ENCODE data around the gene ZGPAT. TPM values are rescaled to one million over a fixed set of nuclear protein-coding genes. Genes with fewer than 3 reads are reported as not detected.

ZGPAT gene
- total and polyA plus RNA-seq, 2 of the 13 experiments (the other 11 are each of a cell fraction or from before 2014, with no cell fraction given), result 23.0 to 41.9 TPM

GRCh38 chr20:63695424-63696305, 12.2 kb upstream of the ZGPAT start (continued):
- TF ChIP-seq ZNF619 (CRISPR knock-in tag; IDR thresholded peaks at IDR 0.05), result 0 out of 2 replicates have a peak, but pooled peaks have one; percentile 47
- TF ChIP-seq SRSF1 (optimal IDR thresholded peaks at IDR 0.05; ENCODE audit: low read depth, low read length), result peak; percentile 7
- peak; percentile 24; the same call in 1 of the 2 replicates for TF ChIP-seq FIP1L1 (IDR thresholded peaks at IDR 0.05; ENCODE audit: borderline replicate concordance, insufficient read depth, low read depth, low read length)
- peak; percentile 61 for TF ChIP-seq RBM22 (optimal IDR thresholded peaks at IDR 0.05; ENCODE audit: low read length)
- TF ChIP-seq NONO (IDR thresholded peaks at IDR 0.05), result no peak
- 0 out of 2 replicates have a peak, but pooled peaks have one; percentile 22 for TF ChIP-seq NONO (CRISPR knock-in tag; conservative IDR thresholded peaks at IDR 0.05)
- no peak for TF ChIP-seq HDAC1 (CRISPR knock-in tag; IDR thresholded peaks at IDR 0.05)
- peak; percentile 69 for TF ChIP-seq AGO2 (optimal IDR thresholded peaks at IDR 0.05; ENCODE audit: low read depth, low read length)
- 0 out of 2 replicates have a peak, but pooled peaks have one; percentile 26 for TF ChIP-seq TERF1 (CRISPR knock-in tag; IDR thresholded peaks at IDR 0.05)
- TF ChIP-seq ZNF225 (CRISPR knock-in tag; IDR thresholded peaks at IDR 0.05), result 0 out of 2 replicates have a peak, but pooled peaks have one; percentile 46
- 0 out of 2 replicates have a peak, but pooled peaks have one; percentile 11 for TF ChIP-seq BATF2 (CRISPR knock-in tag; IDR thresholded peaks at IDR 0.05)
- TF ChIP-seq RXRA (CRISPR knock-in tag; IDR thresholded peaks at IDR 0.05), result peak; percentile 12; the same call in 1 of the 2 replicates
- TF ChIP-seq ZNF567 (CRISPR knock-in tag; IDR thresholded peaks at IDR 0.05; ENCODE audit: borderline replicate concordance), result 0 out of 2 replicates have a peak, but pooled peaks have one; percentile 49
- TF ChIP-seq SRY (CRISPR knock-in tag; IDR thresholded peaks at IDR 0.05), result 0 out of 2 replicates have a peak, but pooled peaks have one; percentile 18
- TF ChIP-seq ZNF501 (CRISPR knock-in tag; IDR thresholded peaks at IDR 0.05), result peak; percentile 39; the same call in 1 of the 2 replicates
- no peak for TF ChIP-seq ZNF580 (CRISPR knock-in tag; IDR thresholded peaks at IDR 0.05; ENCODE audit: borderline replicate concordance, low read depth)
- TF ChIP-seq HNF4G (IDR thresholded peaks at IDR 0.05; ENCODE audit: borderline replicate concordance, low read depth, low read length), result no peak
- 0 out of 2 replicates have a peak, but pooled peaks have one; percentile 22 for TF ChIP-seq HNF4G (CRISPR knock-in tag; IDR thresholded peaks at IDR 0.05; ENCODE audit: borderline replicate concordance, low read depth)
- 0 out of 2 replicates have a peak, but pooled peaks have one; percentile 42 for TF ChIP-seq ZNF788 (CRISPR knock-in tag; IDR thresholded peaks at IDR 0.05; ENCODE audit: borderline replicate concordance)
- TF ChIP-seq MTA1 (CRISPR knock-in tag; IDR thresholded peaks at IDR 0.05; ENCODE audit: borderline replicate concordance), result no peak
- TF ChIP-seq TEAD2 (CRISPR knock-in tag; IDR thresholded peaks at IDR 0.05), result 0 out of 2 replicates have a peak, but pooled peaks have one; percentile 23
- TF ChIP-seq POLR2A (IDR thresholded peaks at IDR 0.05; ENCODE audit: insufficient read depth in 1 of 2, low read depth in 2 of 2, low read length in 2 of 2), result peak; percentile 33 to 51; a peak in 2 of 4 replicates
- TF ChIP-seq PCBP1 (IDR thresholded peaks at IDR 0.05; ENCODE audit: borderline replicate concordance, low read depth, low read length), result no peak
- TF ChIP-seq ZNF263 (CRISPR knock-in tag; IDR thresholded peaks at IDR 0.05), result peak; percentile 23; the same call in 1 of the 2 replicates
- 0 out of 2 replicates have a peak, but pooled peaks have one; percentile 73 for TF ChIP-seq ZNF572 (CRISPR knock-in tag; IDR thresholded peaks at IDR 0.05)
